Epithelial cell of proximal tubule (primary cell): ENCODE data around the gene SFI1. TPM values are rescaled to one million over a fixed set of nuclear protein-coding genes. Genes with fewer than 3 reads are reported as not detected.
"Not testable (repeated sequence)": the region's sequence is repeated elsewhere in the genome, so short reads cannot be mapped to it uniquely, and the experiment has no call there.

Experiments used
- DNase-seq: peaks from one replicate; pipeline ENCODE4 v3.0.0-alpha.2; 2011; ENCODE audit warnings: low read depth
- H3K4me3 ChIP-seq: 2 replicates; pipeline ENCODE4 v1.5.1; 2011; ENCODE audit warnings: low read depth, mild to moderate bottlenecking, low read length
- total RNA-seq: library from RNA; depleted of rRNA; stranded (reverse); fragments of >200 nt; gene quantifications from 2 replicates; pipeline ENCODE4 v1.2.3, GENCODE V29; 2015
- TF ChIP-seq, protein P1 (sequence below): conservative IDR thresholded peaks from 2 replicates; pipeline ENCODE4 v1.5.1; 2012; ENCODE audit warnings: low read depth, mild to moderate bottlenecking, low read length

The SFI1 gene
- total RNA-seq, 1 donor from 2014 or later: 26.0 TPM

DNA sequence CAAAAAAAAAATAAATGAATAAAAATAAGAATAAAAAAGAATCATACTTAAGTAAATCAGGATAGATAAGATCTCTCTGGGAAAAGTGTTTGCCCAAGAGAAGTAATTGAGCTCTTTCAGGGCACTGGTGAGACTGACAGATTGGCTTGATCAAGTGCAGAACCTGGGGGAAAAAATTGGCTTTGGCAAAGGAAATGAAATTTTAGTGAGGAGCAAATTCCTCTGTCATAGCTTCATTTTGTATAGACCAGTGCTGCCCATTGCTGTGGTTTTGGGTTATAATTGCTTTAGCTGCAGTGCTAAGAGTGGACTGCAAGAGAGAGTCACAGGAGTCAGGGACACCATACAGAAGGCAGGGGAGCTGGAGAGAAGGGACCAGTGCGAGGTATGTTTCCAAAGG lies 35.7 kb downstream of the SFI1 start:
- TF ChIP-seq, protein P1, sequence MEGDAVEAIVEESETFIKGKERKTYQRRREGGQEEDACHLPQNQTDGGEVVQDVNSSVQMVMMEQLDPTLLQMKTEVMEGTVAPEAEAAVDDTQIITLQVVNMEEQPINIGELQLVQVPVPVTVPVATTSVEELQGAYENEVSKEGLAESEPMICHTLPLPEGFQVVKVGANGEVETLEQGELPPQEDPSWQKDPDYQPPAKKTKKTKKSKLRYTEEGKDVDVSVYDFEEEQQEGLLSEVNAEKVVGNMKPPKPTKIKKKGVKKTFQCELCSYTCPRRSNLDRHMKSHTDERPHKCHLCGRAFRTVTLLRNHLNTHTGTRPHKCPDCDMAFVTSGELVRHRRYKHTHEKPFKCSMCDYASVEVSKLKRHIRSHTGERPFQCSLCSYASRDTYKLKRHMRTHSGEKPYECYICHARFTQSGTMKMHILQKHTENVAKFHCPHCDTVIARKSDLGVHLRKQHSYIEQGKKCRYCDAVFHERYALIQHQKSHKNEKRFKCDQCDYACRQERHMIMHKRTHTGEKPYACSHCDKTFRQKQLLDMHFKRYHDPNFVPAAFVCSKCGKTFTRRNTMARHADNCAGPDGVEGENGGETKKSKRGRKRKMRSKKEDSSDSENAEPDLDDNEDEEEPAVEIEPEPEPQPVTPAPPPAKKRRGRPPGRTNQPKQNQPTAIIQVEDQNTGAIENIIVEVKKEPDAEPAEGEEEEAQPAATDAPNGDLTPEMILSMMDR: no peak
- H3K4me3 ChIP-seq: no peak overlapping the region
- no peak for DNase-seq

- no peak for DNase-seq
- no peak overlapping the region for H3K4me3 ChIP-seq
- TF ChIP-seq, protein P1: no peak
Observed at GRCh38 chr22:31533374-31533773, 37.0 kb downstream of the SFI1 start.

DNA sequence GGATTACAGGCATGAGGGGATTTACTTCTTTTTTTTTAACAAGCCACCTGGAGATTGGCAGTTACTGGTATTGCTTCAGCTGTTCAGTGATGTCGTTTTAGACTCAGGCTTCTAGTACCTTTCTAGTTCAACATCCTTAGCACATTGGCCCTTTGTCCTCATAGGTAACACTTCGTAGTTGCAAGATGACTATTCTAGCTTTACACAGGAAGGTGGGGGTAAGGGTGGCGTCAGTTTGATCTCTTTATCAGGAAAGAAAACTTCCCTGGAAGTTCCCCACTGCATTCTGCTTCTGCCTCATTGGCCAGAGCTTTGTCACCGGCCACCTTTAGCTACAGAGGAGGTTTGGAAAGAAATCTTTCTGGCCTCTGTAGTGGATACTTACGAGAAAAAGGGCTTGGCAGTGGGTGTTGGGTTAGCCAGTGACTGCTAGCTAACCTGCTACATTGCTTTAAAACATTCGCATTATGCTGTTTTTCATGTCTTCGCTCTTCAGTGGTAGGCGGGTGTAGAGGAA lies 40.7 kb downstream of the SFI1 start:
- no peak for DNase-seq
- H3K4me3 ChIP-seq: no peak overlapping the region
- TF ChIP-seq, protein P1: no peak

- H3K4me3 ChIP-seq: no peak overlapping the region
- DNase-seq: no peak
- TF ChIP-seq, protein P1: no peak
Observed at GRCh38 chr22:31538815-31539214, 42.5 kb downstream of the SFI1 start.

DNA sequence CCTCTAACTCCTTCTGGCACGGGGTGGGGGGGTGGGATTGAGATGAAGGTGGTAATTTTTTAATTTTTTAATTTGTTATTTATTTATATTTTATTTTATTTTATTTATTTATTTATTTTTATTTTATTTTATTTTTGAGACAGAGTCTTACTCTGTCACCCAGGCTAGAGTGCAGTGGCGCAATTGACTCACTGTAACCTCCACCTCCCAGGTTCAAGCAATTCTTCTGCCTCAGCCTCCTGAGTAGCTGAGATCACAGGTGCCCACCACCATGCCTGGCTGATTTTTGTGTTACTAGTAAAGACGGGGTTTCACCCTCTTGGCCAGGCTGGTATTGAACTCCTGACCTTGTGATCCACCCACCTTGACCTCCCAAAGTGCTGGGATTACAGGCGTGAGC lies 43.8 kb downstream of the SFI1 start:
- not testable (repeated sequence) for H3K4me3 ChIP-seq

GRCh38 chr22:31540966-31541365 lies 44.6 kb downstream of the SFI1 start:
- no peak overlapping the region for H3K4me3 ChIP-seq
- DNase-seq: no peak
- TF ChIP-seq, protein P1: no peak

More for the DNA sequence above, 43.8 kb downstream of the SFI1 start:
- not testable (repeated sequence) for DNase-seq

DNA sequence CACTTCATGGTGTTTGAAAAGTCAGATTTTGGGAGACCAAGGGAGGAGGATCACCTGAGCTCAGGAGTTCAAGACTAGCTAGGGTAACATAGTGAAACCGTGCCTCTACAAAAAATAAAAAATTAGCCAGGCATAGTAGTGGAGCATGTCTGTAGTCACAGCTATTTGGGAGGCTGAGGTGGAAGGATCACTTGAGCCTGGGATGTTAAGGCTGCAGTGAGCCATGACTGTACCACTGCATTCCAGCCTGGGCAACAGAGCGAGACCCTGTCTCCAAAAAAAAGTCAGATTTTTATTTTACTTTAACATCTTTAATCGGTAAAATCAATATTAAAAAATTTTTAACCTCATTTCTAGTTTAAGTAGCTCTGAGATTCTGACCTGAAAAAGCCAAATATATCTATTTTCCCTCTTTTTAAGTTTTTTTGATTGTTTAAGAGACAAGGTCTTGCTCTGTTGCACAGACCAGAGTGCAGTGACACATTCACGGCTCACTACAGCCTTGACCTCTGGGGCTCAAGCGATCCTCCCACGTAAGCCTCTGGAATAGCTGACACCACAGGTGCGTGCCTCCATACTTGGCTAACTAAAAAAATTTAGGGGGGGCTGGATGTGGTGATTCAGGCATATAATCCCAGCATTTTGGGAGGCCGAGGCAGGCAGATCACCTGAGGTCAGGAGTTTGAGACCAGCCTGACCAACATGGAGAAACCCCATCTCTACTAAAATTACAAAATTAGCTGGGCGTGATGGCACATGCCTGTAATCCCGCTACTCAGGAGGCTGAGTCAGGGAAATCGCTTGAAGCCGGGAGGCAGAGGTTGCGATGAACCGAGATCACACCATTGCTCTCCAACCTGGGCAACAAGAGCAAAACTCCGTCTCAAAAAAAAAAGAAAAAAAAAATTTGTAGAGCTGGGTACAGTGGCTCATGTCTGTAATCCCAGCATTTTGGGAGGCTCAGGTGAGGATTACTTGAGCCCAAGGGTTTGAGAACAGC lies 48.4 kb downstream of the SFI1 start:
- no peak overlapping the region for H3K4me3 ChIP-seq
- DNase-seq: peak; percentile 81
- TF ChIP-seq, protein P1: no peak
